ENCODE data around the gene GPD2.

- no peak for TF ChIP-seq POLR2A (IDR thresholded peaks at IDR 0.05)
- TF ChIP-seq CTCF (IDR thresholded peaks at IDR 0.05): no peak
Observed at GRCh38 chr2:156626931-156627330, 190.8 kb downstream of the GPD2 start.

All from esophagus squamous epithelium (tissue), 4 donors.